ENCODE measurements around the gene DNM3. TPM values are rescaled to one million over a fixed set of nuclear protein-coding genes. Genes with fewer than 3 reads are reported as not detected.

The DNM3 gene
- total and polyA plus RNA-seq, 2 of the 8 experiments (the other 6 are each of a cell fraction or from before 2014, with no cell fraction given): 2.0 to 8.5 TPM

DNA sequence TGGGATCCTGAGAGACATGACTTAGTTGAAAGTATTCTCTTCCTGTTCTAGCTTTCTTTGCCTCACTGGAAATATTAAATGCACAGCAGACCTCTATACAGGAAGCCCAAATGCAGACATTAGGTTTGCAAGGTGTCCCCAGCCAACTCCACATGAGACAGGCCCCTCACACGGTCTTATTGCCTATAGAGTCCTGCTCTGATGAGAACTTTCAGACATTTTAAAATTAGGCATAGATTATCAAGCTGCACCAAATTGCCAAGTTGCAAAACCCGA lies 327.2 kb downstream of the DNM3 start:
- H4K5ac ChIP-seq (ENCODE audit: insufficient read length, low read depth, low read length): no peak overlapping the region
- ChIA-PET POLR2A (ENCODE audit: partially characterized antibody) (no interaction called here), CTCF (ENCODE audit: partially characterized antibody) (interaction anchor here (0.8 to 3.1 kb wide), 4 partner anchors 10 to 230 kb away, joined by 3 to 7 read pairs (median 4); no protein-coding TSS in a partner anchor)
- WGBS, 2 experiments (ENCODE audit: extremely low coverage in 1 of 2, insufficient coverage in 1 of 2, insufficient read length in 1 of 2, insufficient replicate concordance in 2 of 2, low coverage in 1 of 2, low lambda C conversion rate in 2 of 2, missing lambda C conversion rate in 1 of 2): 92% methylated on average over 2 of the region's 2 CpGs; no CpG with 5 or more reads in 1 of the 2 experiments
- no peaks in the 10 kb centered on the region for H3K4me1 ChIP-seq (replicated peaks in 1 of 4; ENCODE audit: control insufficient read depth in 3 of 4, insufficient read depth in 4 of 4, low read length in 3 of 4)
- H3K18ac ChIP-seq (ENCODE audit: extremely low read depth, low read length): no peak overlapping the region
- H3K4me2 ChIP-seq (ENCODE audit: insufficient read depth in 1 of 2, low read depth in 2 of 2, low read length in 2 of 2): no peak overlapping the region
- H3K79me1 ChIP-seq (ENCODE audit: low read depth, low read length): no peaks in the 10 kb centered on the region
- H2BK15ac ChIP-seq (ENCODE audit: low read length): no peak overlapping the region
- H3K27me3 ChIP-seq (replicated peaks in 1 of 4; ENCODE audit: control insufficient read depth in 3 of 4, extremely low read depth in 1 of 4, insufficient read depth in 3 of 4, low read length in 3 of 4): peaks cover 0 to 1% (median 0%) of the 10 kb centered on the region in 4 experiments; a peak in 1 of 7 replicates
- H4K91ac ChIP-seq (replicated peaks; ENCODE audit: insufficient read length, low read length): no peak overlapping the region
- no peak overlapping the region for H2BK12ac ChIP-seq (ENCODE audit: low read depth, low read length)
- no peak overlapping the region for H2BK120ac ChIP-seq (replicated peaks; ENCODE audit: low read depth, low read length)
- H3K79me2 ChIP-seq (ENCODE audit: control insufficient read depth in 1 of 2, insufficient read depth in 2 of 2, low read length in 2 of 2): no peaks in the 10 kb centered on the region
- no peak overlapping the region for H3K23ac ChIP-seq (ENCODE audit: insufficient read length)
- H3K23me2 ChIP-seq (ENCODE audit: low read depth, low read length): no peaks in the 10 kb centered on the region; the same call in 1 of the 2 replicates
- DNase-seq (ENCODE audit: low read depth in 1 of 2, low spot score in 2 of 2) (no peak), FAIRE-seq (no peak)
- no peak overlapping the region for H3K56ac ChIP-seq (replicated peaks; ENCODE audit: insufficient read length, low read depth, low read length)
- no peak overlapping the region for H2AK5ac ChIP-seq (ENCODE audit: low read depth, low read length)
- no peak overlapping the region for H2BK20ac ChIP-seq (ENCODE audit: low read length)
- no peak overlapping the region for H3K4me3 ChIP-seq (ENCODE audit: extremely low read depth in 1 of 4, insufficient read depth in 2 of 4, low read depth in 3 of 4, low read length in 4 of 4)
- H2BK5ac ChIP-seq (ENCODE audit: low read depth, low read length): no peak overlapping the region
- no peaks in the 10 kb centered on the region for H3K36me3 ChIP-seq (ENCODE audit: control insufficient read depth in 2 of 4, insufficient read depth in 4 of 4, low read length in 3 of 4)
- no peak overlapping the region for H3K9ac ChIP-seq (replicated peaks in 1 of 4; ENCODE audit: extremely low read depth in 1 of 4, low read depth in 3 of 4, low read length in 3 of 4)
- no peak overlapping the region for H4K8ac ChIP-seq (ENCODE audit: extremely low read depth, insufficient read depth, low read length)
- no peak overlapping the region for H3K27ac ChIP-seq (ENCODE audit: low read depth, low read length)
- no peak for TF ChIP-seq CEBPB (IDR thresholded peaks at IDR 0.05; ENCODE audit: low read depth, low read length)
- TF ChIP-seq, protein P1, sequence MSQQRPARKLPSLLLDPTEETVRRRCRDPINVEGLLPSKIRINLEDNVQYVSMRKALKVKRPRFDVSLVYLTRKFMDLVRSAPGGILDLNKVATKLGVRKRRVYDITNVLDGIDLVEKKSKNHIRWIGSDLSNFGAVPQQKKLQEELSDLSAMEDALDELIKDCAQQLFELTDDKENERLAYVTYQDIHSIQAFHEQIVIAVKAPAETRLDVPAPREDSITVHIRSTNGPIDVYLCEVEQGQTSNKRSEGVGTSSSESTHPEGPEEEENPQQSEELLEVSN (IDR thresholded peaks at IDR 0.05): no peak
- H3K14ac ChIP-seq (ENCODE audit: insufficient read length): no peak overlapping the region
- H4K20me1 ChIP-seq (replicated peaks in 1 of 2; ENCODE audit: control insufficient read depth in 1 of 2, insufficient read depth in 2 of 2, low read length in 2 of 2): no peaks in the 10 kb centered on the region
- H2AFZ ChIP-seq (ENCODE audit: low read length): no peak overlapping the region
- H3K4ac ChIP-seq (replicated peaks; ENCODE audit: insufficient read length, low read depth, low read length): no peak overlapping the region
- H3K9me3 ChIP-seq (ENCODE audit: insufficient read depth in 2 of 2, low read depth in 1 of 2, low read length in 1 of 2): no peaks in the 10 kb centered on the region

Data from H1 (cell line).